CD1c-positive myeloid dendritic cell (primary cell): ENCODE data around the gene SLC25A34.

Source experiments
- DNase-seq: peaks from one replicate; pipeline ENCODE4 v3.0.0-alpha.2; 2016; ENCODE audit errors: extremely low spot score

The SLC25A34 gene

GRCh38 chr1:15775706-15776105, 39.6 kb downstream of the SLC25A34 start:
- DNase-seq, result no peak

GRCh38 chr1:15777909-15778707, 42.0 kb downstream of the SLC25A34 start:
- DNase-seq, result no peak

GRCh38 chr1:15785683-15786082, 49.6 kb downstream of the SLC25A34 start:
- DNase-seq, result no peak

- no peak for DNase-seq
Observed at GRCh38 chr1:15786581-15786980, 50.5 kb downstream of the SLC25A34 start.

- DNase-seq, result peak; percentile 90
Observed at GRCh38 chr1:15788624-15789301, 52.7 kb downstream of the SLC25A34 start.
